Naive thymus-derived CD8-positive, alpha-beta T cell (primary cell): Measurements from ENCODE around the gene EML3. TPM values are rescaled to one million over a fixed set of nuclear protein-coding genes. Genes with fewer than 3 reads are reported as not detected.

Experiments used
- ATAC-seq, 2 donors: fragments of 150-1000 bp; cut with Tn5 transposase in 1 of 2; sonication (Bioruptor Pico), chemical (Tn5 transposase) in 1 of 2; 1 replicate in 1 of 2; 2 replicates in 1 of 2; pipeline ENCODE4 v1.10.0; 2021; ENCODE audit warnings: mild to moderate bottlenecking in 2 of 2, moderate library complexity in 2 of 2
- POLR2A ChIA-PET: fragments of 350-600 bp; sonication (Branson Sonifier 250); formaldehyde crosslinking; loops from one replicate; lab custom pipeline; 2021; ENCODE audit warnings: antibody characterized with exemption; lab: Charles Lee
- DNase-seq, 10 donors: peaks; one replicate each; pipeline versions ENCODE4 v3.0.0 to v3.0.0-alpha.2; 2020 to 2022
- H3K27ac Mint-ChIP-seq, 10 donors: one replicate each; pipeline ENCODE4 v1.8.0; 2020 to 2022; ENCODE audit warnings: mild to moderate bottlenecking in 10 of 10, mixed read lengths in 10 of 10, moderate library complexity in 4 of 10, inconsistent platforms in 1 of 10
- H3K27me3 Mint-ChIP-seq, 5 donors: one replicate each; pipeline ENCODE4 v1.8.0; 2021 to 2022; ENCODE audit warnings: mixed read lengths in 5 of 5
- H3K36me3 Mint-ChIP-seq, 3 donors: one replicate each; pipeline ENCODE4 v1.8.0; 2020 to 2022; ENCODE audit warnings: mixed read lengths in 3 of 3, mild to moderate bottlenecking in 2 of 3, inconsistent platforms in 1 of 3
- H3K4me1 Mint-ChIP-seq, 4 donors: one replicate each; pipeline ENCODE4 v1.8.0; 2021 to 2022; ENCODE audit warnings: mixed read lengths in 4 of 4
- H3K4me3 Mint-ChIP-seq, 10 donors: one replicate each; pipeline ENCODE4 v1.8.0; 2020 to 2022; ENCODE audit warnings: mild to moderate bottlenecking in 10 of 10, mixed read lengths in 10 of 10, moderate library complexity in 6 of 10, inconsistent platforms in 1 of 10
- H3K9me3 Mint-ChIP-seq, 9 donors: one replicate each; pipeline ENCODE4 v1.8.0; 2020 to 2022; ENCODE audit warnings: mixed read lengths in 9 of 9, mild to moderate bottlenecking in 3 of 9, inconsistent platforms in 1 of 9, moderate library complexity in 1 of 9
- microRNA-seq: library from miRNA; unstranded; fragments of <30 nt; microRNA quantifications from one replicate; pipeline ENCODE4 v1.2.0, GENCODE V29; 2022; ENCODE audit warnings: borderline microRNAs expressed
- polyA plus RNA-seq, 3 donors: library from polyadenylated mRNA; unstranded; fragments of 300-500 nt; fragmentation: Illumina TruSeq; gene quantifications; one replicate each; pipeline ENCODE4 v1.2.3, GENCODE V29; 2021
- total RNA-seq, 8 experiments: library from RNA in 2 of 8; stranded (reverse) in 2 of 8; gene quantifications; one replicate each; pipeline ENCODE4 v1.2.3 and lab custom pipeline; 2021 to 2026

EML3 gene
- total and polyA plus RNA-seq, 5 experiments from 2014 or later, result 14.8 to 255 (median 23.7) TPM

GRCh38 chr11:62555464-62556107 is 57.0 kb downstream of the EML3 start:
- H3K27ac Mint-ChIP-seq, result peak overlapping the region; percentile 97 to 100 (median 99)
- POLR2A ChIA-PET, result interaction anchor here (0.6 to 11.1 kb wide), 20 partner anchors 11 to 1770 kb away, joined by 3 to 207 read pairs (median 5); partner anchors contain the start of genes AHNAK, C11orf98, CSKMT and EEF1G
- peaks cover 49 to 100% (median 90%) of the 10 kb centered on the region in 4 donors for H3K4me1 Mint-ChIP-seq
- DNase-seq (peak; percentile 42 to 88 (median 80)), ATAC-seq (peak; percentile 43 to 63)
- H3K4me3 Mint-ChIP-seq, result peak overlapping the region; percentile 61 to 90 (median 86)
- H3K9me3 Mint-ChIP-seq, result peaks cover 0 to 2% (median 0%) of the 10 kb centered on the region in 9 donors
- peaks cover 0 to 2% (median 0%) of the 10 kb centered on the region in 5 donors for H3K27me3 Mint-ChIP-seq
- H3K36me3 Mint-ChIP-seq, result peaks cover 0 to 18% (median 11%) of the 10 kb centered on the region in 3 donors

- peaks cover 0 to 10% (median 7%) of the 10 kb centered on the region in 3 donors for H3K36me3 Mint-ChIP-seq
- peaks cover 0 to 2% (median 0%) of the 10 kb centered on the region in 5 donors for H3K27me3 Mint-ChIP-seq
- peaks cover 48 to 99% (median 84%) of the 10 kb centered on the region in 4 donors for H3K4me1 Mint-ChIP-seq
- no peak for ATAC-seq
- H3K4me3 Mint-ChIP-seq, result peak overlapping the region in 9 of 10 donors; percentile 55 to 90 (median 85)
- H3K27ac Mint-ChIP-seq, result peak overlapping the region; percentile 97 to 100 (median 99)
- DNase-seq, result no peak
- peaks cover 0 to 2% (median 0%) of the 10 kb centered on the region in 9 donors for H3K9me3 Mint-ChIP-seq
- POLR2A ChIA-PET, result interaction anchor here (0.5 to 11.1 kb wide), 14 partner anchors 10 to 286 kb away, joined by 3 to 207 read pairs (median 10); partner anchors contain the start of genes AHNAK, C11orf98, CSKMT and MTA2
Observed at GRCh38 chr11:62554387-62555167, 58.0 kb downstream of the EML3 start.

- no peak for DNase-seq
Observed at GRCh38 chr11:62553839-62554361, 58.7 kb downstream of the EML3 start.

GRCh38 chr11:62553080-62553838 is 59.3 kb downstream of the EML3 start:
- POLR2A ChIA-PET, result interaction anchor here (0.5 to 11.1 kb wide), 17 partner anchors 9 to 328 kb away, joined by 3 to 207 read pairs (median 4); partner anchors contain the start of genes AHNAK, B3GAT3, EEF1G and HNRNPUL2
- Mint-ChIP-seq H3K27ac (peak overlapping the region; percentile 97 to 100 (median 99)), H3K27me3 (peaks cover 0 to 2% (median 0%) of the 10 kb centered on the region in 5 donors), H3K9me3 (peaks cover 0 to 2% (median 0%) of the 10 kb centered on the region in 9 donors), H3K4me1 (peaks cover 45 to 87% (median 79%) of the 10 kb centered on the region in 4 donors), H3K36me3 (peaks cover 0 to 2% (median 2%) of the 10 kb centered on the region in 3 donors), H3K4me3 (peak overlapping the region; percentile 73 to 93 (median 82))
- peak; percentile 10 to 22 for ATAC-seq
- DNase-seq, result peak; percentile 37 to 84 (median 61)

More at GRCh38 chr11:62553839-62554361, 58.7 kb downstream of the EML3 start:
- peaks cover 0 to 3% (median 2%) of the 10 kb centered on the region in 3 donors for H3K36me3 Mint-ChIP-seq
- H3K27ac Mint-ChIP-seq, result peak overlapping the region; percentile 97 to 100 (median 99)
- H3K9me3 Mint-ChIP-seq, result peaks cover 0 to 2% (median 0%) of the 10 kb centered on the region in 9 donors
- H3K4me3 Mint-ChIP-seq, result peak overlapping the region in 9 of 10 donors; percentile 26 to 88 (median 73)
- H3K27me3 Mint-ChIP-seq, result peaks cover 0 to 2% (median 0%) of the 10 kb centered on the region in 5 donors
- peaks cover 45 to 93% (median 79%) of the 10 kb centered on the region in 4 donors for H3K4me1 Mint-ChIP-seq
- POLR2A ChIA-PET, result interaction anchor here (0.5 to 11.1 kb wide), 17 partner anchors 10 to 328 kb away, joined by 3 to 207 read pairs (median 4); partner anchors contain the start of genes AHNAK, B3GAT3, EEF1G and HNRNPUL2
- no peak for ATAC-seq

GRCh38 chr11:62552485-62553079 is 60.0 kb downstream of the EML3 start:
- peaks cover 0 to 2% (median 0%) of the 10 kb centered on the region in 9 donors for H3K9me3 Mint-ChIP-seq
- H3K4me3 Mint-ChIP-seq, result peak overlapping the region; percentile 73 to 93 (median 82)
- H3K36me3 Mint-ChIP-seq, result peaks cover 0 to 2% (median 0%) of the 10 kb centered on the region in 3 donors
- POLR2A ChIA-PET, result interaction anchor here (0.6 to 11.1 kb wide), 20 partner anchors 8 to 1434 kb away, joined by 3 to 207 read pairs (median 4); partner anchors contain the start of genes AHNAK, B3GAT3, EEF1G and HNRNPUL2
- DNase-seq (no peak), ATAC-seq (no peak)
- H3K27me3 Mint-ChIP-seq, result peaks cover 0 to 2% (median 0%) of the 10 kb centered on the region in 5 donors
- H3K27ac Mint-ChIP-seq, result peak overlapping the region; percentile 97 to 100 (median 99)
- peaks cover 48 to 87% (median 82%) of the 10 kb centered on the region in 4 donors for H3K4me1 Mint-ChIP-seq

Small RNAs within 50 kb of the gene (microRNA-seq; reads per million reads assigned to microRNA genes)
- gene MIR6747, result not detected

Other genes with a start within 250 kb of the EML3 start
- not detected for gene SCGB1A1, start 193.7 kb downstream of the EML3 start, total RNA-seq
- gene SCGB1A1, start 193.7 kb downstream of the EML3 start, polyA plus RNA-seq, result not detected
- gene AHNAK, start 66.0 kb downstream of the EML3 start, total RNA-seq, result 100 to 1,000 TPM; 227 to 231 TPM
- gene AHNAK, start 66.0 kb downstream of the EML3 start, polyA plus RNA-seq, result 10 to 100 TPM in 1 of 3 donors, 1 to 10 TPM in 2; 7.7 to 19.8 (median 9.4) TPM
- 1,000 to 10,000 TPM; 2,038 to 2,092 TPM for gene EEF1G, start 38.9 kb downstream of the EML3 start, total RNA-seq
- 1,000 to 10,000 TPM; 1,637 to 2,152 (median 1,960) TPM for gene EEF1G, start 38.9 kb downstream of the EML3 start, polyA plus RNA-seq
- gene TUT1, start 21.3 kb downstream of the EML3 start, total RNA-seq, result 10 to 100 TPM; 46.4 to 50.9 TPM
- 10 to 100 TPM; 12.8 to 24.4 (median 16.9) TPM for gene TUT1, start 21.3 kb downstream of the EML3 start, polyA plus RNA-seq
- gene MTA2, start 10.9 kb downstream of the EML3 start, total RNA-seq, result 100 to 1,000 TPM; 170 to 178 TPM
- 10 to 100 TPM; 15.8 to 32.6 (median 21.5) TPM for gene MTA2, start 10.9 kb downstream of the EML3 start, polyA plus RNA-seq
- gene ROM1, start 482 bp upstream of the EML3 start, total RNA-seq, result 1 to 10 TPM; 5.4 to 6.1 TPM
- 1 to 10 TPM in 2 of 3 donors, under 1 TPM in 1; 0.82 to 1.9 (median 1.8) TPM for gene ROM1, start 482 bp upstream of the EML3 start, polyA plus RNA-seq
- 10 to 100 TPM; 79.8 to 83.8 TPM for gene B3GAT3, start 9.2 kb upstream of the EML3 start, total RNA-seq
- 10 to 100 TPM; 35.6 to 51.3 (median 40.3) TPM for gene B3GAT3, start 9.2 kb upstream of the EML3 start, polyA plus RNA-seq
- 100 to 1,000 TPM; 326 to 327 TPM for gene GANAB, start 33.8 kb upstream of the EML3 start, total RNA-seq
- 100 to 1,000 TPM; 171 to 197 (median 174) TPM for gene GANAB, start 33.8 kb upstream of the EML3 start, polyA plus RNA-seq
- gene INTS5, start 40.5 kb upstream of the EML3 start, total RNA-seq, result 10 to 100 TPM; 25.8 to 27.4 TPM
- 10 to 100 TPM; 27.7 to 58.3 (median 45.6) TPM for gene INTS5, start 40.5 kb upstream of the EML3 start, polyA plus RNA-seq
- gene C11orf98, start 52.4 kb upstream of the EML3 start, total RNA-seq, result 10 to 100 TPM; 51.8 to 58.0 TPM
- 100 to 1,000 TPM in 2 of 3 donors, 10 to 100 TPM in 1; 99.9 to 149 (median 117) TPM for gene C11orf98, start 52.4 kb upstream of the EML3 start, polyA plus RNA-seq
- 10 to 100 TPM; 43.6 to 45.0 TPM for gene CSKMT, start 52.5 kb upstream of the EML3 start, total RNA-seq
- gene CSKMT, start 52.5 kb upstream of the EML3 start, polyA plus RNA-seq, result 1 to 10 TPM; 1.8 to 3.7 (median 3.4) TPM
- gene UQCC3, start 58.9 kb upstream of the EML3 start, total RNA-seq, result 1 to 10 TPM; 5.4 to 6.6 TPM
- gene UQCC3, start 58.9 kb upstream of the EML3 start, polyA plus RNA-seq, result 1 to 10 TPM; 9.1 to 9.7 (median 9.6) TPM
- 10 to 100 TPM; 29.5 to 30.9 TPM for gene LBHD1, start 59.5 kb upstream of the EML3 start, total RNA-seq
- gene LBHD1, start 59.5 kb upstream of the EML3 start, polyA plus RNA-seq, result 1 to 10 TPM; 2.4 to 8.3 (median 4.4) TPM
- 100 to 1,000 TPM; 214 to 218 TPM for gene UBXN1, start 66.3 kb upstream of the EML3 start, total RNA-seq
- gene UBXN1, start 66.3 kb upstream of the EML3 start, polyA plus RNA-seq, result 100 to 1,000 TPM; 188 to 219 (median 218) TPM
- gene LRRN4CL, start 76.8 kb upstream of the EML3 start, total RNA-seq, result under 1 TPM in 1 of 2 experiments, not detected in 1; 0.36 TPM
- not detected for gene LRRN4CL, start 76.8 kb upstream of the EML3 start, polyA plus RNA-seq
- 10 to 100 TPM; 37.0 to 50.7 TPM for gene BSCL2, start 94.6 kb upstream of the EML3 start, total RNA-seq
- 10 to 100 TPM; 58.2 to 65.0 (median 58.8) TPM for gene BSCL2, start 94.6 kb upstream of the EML3 start, polyA plus RNA-seq
- not detected for gene GNG3, start 94.9 kb upstream of the EML3 start, total RNA-seq
- gene GNG3, start 94.9 kb upstream of the EML3 start, polyA plus RNA-seq, result under 1 TPM in 1 of 3 donors, not detected in 2; 0.27 TPM
- 10 to 100 TPM; 81.6 to 84.0 TPM for gene HNRNPUL2, start 114.7 kb upstream of the EML3 start, total RNA-seq
- gene HNRNPUL2, start 114.7 kb upstream of the EML3 start, polyA plus RNA-seq, result 1 to 10 TPM in 2 of 3 donors, under 1 TPM in 1; 0.99 to 3.0 (median 1.0) TPM
- gene TTC9C, start 115.7 kb upstream of the EML3 start, total RNA-seq, result 10 to 100 TPM; 46.1 to 47.6 TPM
- 10 to 100 TPM in 2 of 3 donors, 1 to 10 TPM in 1; 8.5 to 18.8 (median 15.4) TPM for gene TTC9C, start 115.7 kb upstream of the EML3 start, polyA plus RNA-seq
- gene ZBTB3, start 141.4 kb upstream of the EML3 start, total RNA-seq, result 10 to 100 TPM; 27.3 to 27.6 TPM
- 1 to 10 TPM; 2.1 to 6.7 (median 3.6) TPM for gene ZBTB3, start 141.4 kb upstream of the EML3 start, polyA plus RNA-seq
- 10 to 100 TPM; 87.8 to 94.0 TPM for gene POLR2G, start 148.8 kb upstream of the EML3 start, total RNA-seq
- 100 to 1,000 TPM; 255 to 266 (median 259) TPM for gene POLR2G, start 148.8 kb upstream of the EML3 start, polyA plus RNA-seq
- gene TAF6L, start 158.6 kb upstream of the EML3 start, total RNA-seq, result 10 to 100 TPM; 28.6 to 34.9 TPM
- gene TAF6L, start 158.6 kb upstream of the EML3 start, polyA plus RNA-seq, result 10 to 100 TPM in 1 of 3 donors, 1 to 10 TPM in 2; 8.7 to 10.8 (median 8.9) TPM
- 10 to 100 TPM; 66.2 to 71.5 TPM for gene TMEM179B, start 174.6 kb upstream of the EML3 start, total RNA-seq
- 100 to 1,000 TPM; 109 to 126 (median 122) TPM for gene TMEM179B, start 174.6 kb upstream of the EML3 start, polyA plus RNA-seq
- gene TMEM223, start 179.2 kb upstream of the EML3 start, total RNA-seq, result 10 to 100 TPM; 15.0 to 16.5 TPM
- 10 to 100 TPM; 39.1 to 57.8 (median 45.5) TPM for gene TMEM223, start 179.2 kb upstream of the EML3 start, polyA plus RNA-seq
- 100 to 1,000 TPM; 185 to 191 TPM for gene NXF1, start 192.7 kb upstream of the EML3 start, total RNA-seq
- gene NXF1, start 192.7 kb upstream of the EML3 start, polyA plus RNA-seq, result 10 to 100 TPM; 38.4 to 82.9 (median 62.8) TPM
- gene STX5, start 219.3 kb upstream of the EML3 start, total RNA-seq, result 10 to 100 TPM; 55.6 to 61.7 TPM
- 10 to 100 TPM; 25.4 to 30.4 (median 26.2) TPM for gene STX5, start 219.3 kb upstream of the EML3 start, polyA plus RNA-seq
- gene TEX54, start 220.1 kb upstream of the EML3 start, total RNA-seq, result under 1 TPM; 0.88 to 0.91 TPM
- gene TEX54, start 220.1 kb upstream of the EML3 start, polyA plus RNA-seq, result 1 to 10 TPM; 1.6 to 2.2 (median 1.7) TPM
- 100 to 1,000 TPM; 129 to 130 TPM for gene WDR74, start 226.8 kb upstream of the EML3 start, total RNA-seq
- 10 to 100 TPM; 35.7 to 64.0 (median 49.4) TPM for gene WDR74, start 226.8 kb upstream of the EML3 start, polyA plus RNA-seq